ENCODE data around the gene CYTH4.

The CYTH4 gene

DNA sequence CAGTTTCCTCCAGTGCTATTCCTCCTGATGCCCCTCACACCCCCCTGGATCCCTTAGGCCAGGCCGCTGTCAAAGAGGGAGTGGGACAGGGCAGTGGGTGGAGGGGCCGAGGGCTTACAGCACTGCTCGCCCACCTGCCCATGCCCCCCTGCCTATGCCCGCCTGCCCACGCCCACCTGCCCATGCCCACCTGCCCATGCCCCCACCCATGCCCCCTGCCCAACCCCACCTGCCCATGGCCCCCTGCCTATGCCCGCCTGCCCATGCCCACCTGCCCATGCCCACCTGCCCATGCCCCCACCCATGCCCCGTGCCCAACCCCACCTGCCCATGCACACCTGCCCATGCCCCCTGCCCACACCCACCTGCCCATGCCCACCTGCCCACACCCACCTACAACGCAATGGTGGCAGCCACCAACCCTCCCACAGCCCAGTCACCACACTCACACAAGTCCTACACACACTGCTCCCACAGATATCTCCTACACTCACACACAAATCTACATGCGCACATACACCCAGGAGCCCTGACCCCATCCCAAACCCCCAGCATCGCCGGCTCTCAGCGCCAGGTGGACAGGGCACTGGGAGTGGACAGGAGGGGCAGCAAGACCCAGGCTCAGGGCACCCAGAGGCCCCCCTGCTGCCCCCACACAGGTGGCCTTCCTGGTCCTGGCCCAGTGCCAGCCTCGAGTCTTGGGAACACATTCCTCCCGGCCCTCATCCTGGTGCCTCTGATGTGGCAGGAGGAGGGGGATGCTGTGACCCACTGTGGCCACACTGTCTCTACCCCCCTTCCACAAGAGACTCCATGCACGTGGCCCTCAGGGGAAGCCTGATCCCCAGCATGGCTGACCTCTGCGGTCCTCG is 61.8 kb downstream of the CYTH4 start:
- H3K4me3 ChIP-seq (replicated peaks; ENCODE audit: low read depth, low read length), result no peak overlapping the region
- DNase-seq (ENCODE audit: extremely low read depth, low read depth), result no peak
- no peak for TF ChIP-seq CTCF (IDR thresholded peaks at IDR 0.05; ENCODE audit: low read depth, low read length, missing control alignments)

DNA sequence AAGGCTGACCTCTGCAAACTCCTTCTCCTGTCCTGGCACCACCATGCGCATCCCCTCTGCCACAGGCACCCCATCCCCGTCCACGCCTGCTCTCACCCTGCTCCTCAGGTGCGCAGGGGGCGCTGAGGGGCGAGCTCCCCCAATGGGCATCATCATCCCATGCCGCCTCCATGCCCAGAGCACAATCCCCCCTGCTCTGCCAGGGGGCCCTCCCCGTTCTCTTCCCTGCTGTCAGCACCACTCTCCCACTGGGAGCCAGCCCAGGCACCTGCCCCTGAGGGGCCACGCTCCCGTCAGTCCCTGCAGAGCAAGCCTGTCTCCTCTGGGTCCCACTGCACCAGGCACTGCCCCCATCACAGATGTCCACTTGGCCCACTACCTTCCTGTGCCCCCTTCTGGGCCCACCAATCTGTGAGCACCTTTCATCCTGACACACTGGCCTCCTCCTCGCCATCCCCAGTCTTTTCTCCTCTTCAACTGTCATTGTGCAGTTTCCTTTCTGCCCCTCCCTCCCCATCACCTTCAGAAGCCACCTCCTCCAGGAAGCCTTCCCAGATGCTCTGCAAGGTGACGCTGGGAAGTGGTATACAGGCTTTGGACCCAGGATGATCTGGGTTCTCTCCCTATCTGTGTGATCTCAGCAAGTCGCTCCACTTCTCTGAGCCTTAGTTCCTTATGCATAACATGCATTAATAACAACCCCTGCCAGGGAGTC is 62.6 kb downstream of the CYTH4 start:
- no peak for DNase-seq (ENCODE audit: extremely low read depth, low read depth)
- no peak for TF ChIP-seq CTCF (IDR thresholded peaks at IDR 0.05; ENCODE audit: low read depth, low read length, missing control alignments)

GRCh38 chr22:37345863-37346504 is 63.7 kb downstream of the CYTH4 start:
- no peak overlapping the region for H3K4me3 ChIP-seq (replicated peaks; ENCODE audit: low read depth, low read length)
- TF ChIP-seq CTCF (IDR thresholded peaks at IDR 0.05; ENCODE audit: low read depth, low read length, missing control alignments), result no peak
- DNase-seq (ENCODE audit: extremely low read depth, low read depth), result peak; percentile 99

More for the DNA sequence above, 62.6 kb downstream of the CYTH4 start:
- no peak overlapping the region for H3K4me3 ChIP-seq (replicated peaks; ENCODE audit: low read depth, low read length)

GRCh38 chr22:37346505-37346895 is 64.2 kb downstream of the CYTH4 start:
- TF ChIP-seq CTCF (IDR thresholded peaks at IDR 0.05; ENCODE audit: low read depth, low read length, missing control alignments), result no peak
- no peak overlapping the region for H3K4me3 ChIP-seq (replicated peaks; ENCODE audit: low read depth, low read length)
- DNase-seq (ENCODE audit: extremely low read depth, low read depth), result no peak

DNA sequence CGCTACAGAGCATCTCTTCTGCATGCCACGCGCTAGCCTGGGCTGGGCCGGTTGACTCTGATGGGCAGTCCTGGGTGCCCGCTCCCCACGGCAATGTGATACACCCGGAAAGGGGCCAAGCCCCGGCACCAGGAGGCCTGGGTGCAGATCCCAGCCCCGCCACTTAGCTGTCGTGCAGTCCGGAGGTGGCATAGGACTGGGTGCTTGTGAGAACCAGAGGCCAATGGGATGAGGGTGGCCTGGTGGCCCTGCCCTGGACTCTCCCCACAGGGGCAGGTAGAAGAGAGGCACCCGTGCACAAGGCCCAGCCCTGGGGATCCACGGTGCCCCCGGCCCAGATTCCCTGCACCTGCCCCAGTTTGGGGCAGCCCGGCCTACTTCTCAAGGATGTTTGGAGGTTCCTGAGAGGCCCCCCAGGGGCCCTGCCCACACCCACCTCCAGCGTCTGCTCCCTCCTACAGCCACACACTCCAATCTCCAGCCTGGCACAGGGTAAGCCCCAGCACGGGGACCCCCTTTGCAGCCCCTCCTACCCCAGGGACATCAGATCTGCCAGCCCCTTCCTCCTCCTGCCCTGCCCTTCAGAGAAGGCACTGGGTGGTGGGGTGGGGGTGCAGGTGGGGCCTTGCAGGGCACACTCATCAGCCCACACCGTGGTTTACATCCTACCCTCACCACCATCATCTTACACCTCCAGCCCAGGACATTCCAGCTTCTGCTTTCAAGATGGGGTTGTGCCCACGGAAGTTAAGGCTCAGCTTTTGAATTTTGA is 66.9 kb downstream of the CYTH4 start:
- H3K4me3 ChIP-seq (replicated peaks; ENCODE audit: low read depth, low read length), result no peak overlapping the region
- no peak for TF ChIP-seq CTCF (IDR thresholded peaks at IDR 0.05; ENCODE audit: low read depth, low read length, missing control alignments)
- DNase-seq (ENCODE audit: extremely low read depth, low read depth), result no peak

DNA sequence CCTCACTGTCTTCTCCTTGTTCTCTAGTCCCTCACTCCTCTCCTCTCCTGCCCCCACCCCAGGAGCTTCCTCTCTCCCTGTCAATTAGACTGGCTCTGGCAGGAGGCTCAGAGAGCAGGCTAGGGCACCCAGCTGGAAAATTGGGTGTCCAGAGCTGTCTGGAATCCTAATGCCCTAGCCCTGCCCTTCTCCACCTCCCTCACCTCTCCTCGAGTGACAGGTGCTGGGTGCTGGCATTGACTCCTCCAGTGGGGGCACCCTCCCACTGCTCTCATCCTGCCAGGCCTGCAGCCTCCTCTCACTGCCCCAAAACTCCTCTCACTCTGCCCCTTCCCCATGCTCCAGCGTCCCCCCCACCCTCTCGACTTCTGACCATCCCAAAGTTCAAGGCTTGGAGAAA is 68.9 kb downstream of the CYTH4 start:
- no peak for TF ChIP-seq CTCF (IDR thresholded peaks at IDR 0.05; ENCODE audit: low read depth, low read length, missing control alignments)
- H3K4me3 ChIP-seq (replicated peaks; ENCODE audit: low read depth, low read length), result no peak overlapping the region
- DNase-seq (ENCODE audit: extremely low read depth, low read depth), result no peak

Measured in HFF-Myc (cell line).